ENCODE measurements around the gene EDEM2.

EDEM2 gene

GRCh38 chr20:35131934-35132333 is 15.2 kb downstream of the EDEM2 start:
- Histone ChIP-seq H3K9ac (ENCODE audit: low read depth in 1 of 2, low read length in 2 of 2) (no peak overlapping the region), H3K36me3 (ENCODE audit: control insufficient read depth in 2 of 2, insufficient read depth in 2 of 2, low read length in 2 of 2) (peaks cover 28 to 46% of the 10 kb centered on the region in 2 donors), H3K27me3 (ENCODE audit: control insufficient read depth in 2 of 2, insufficient read depth in 2 of 2, low read length in 2 of 2) (no peaks in the 10 kb centered on the region), H3K27ac (ENCODE audit: low read depth in 2 of 2, low read length in 2 of 2) (no peak overlapping the region), H3K4me1 (ENCODE audit: control insufficient read depth in 2 of 2, insufficient read depth in 2 of 2, low read length in 2 of 2) (peaks cover 0 to 2% of the 10 kb centered on the region in 2 donors), H3K4me3 (ENCODE audit: low read length in 2 of 2) (no peak overlapping the region), H3K9me3 (ENCODE audit: control insufficient read depth in 2 of 2, low read length in 2 of 2) (no peaks in the 10 kb centered on the region)

GRCh38 chr20:35129647-35130069 is 17.5 kb downstream of the EDEM2 start:
- H3K36me3 ChIP-seq (ENCODE audit: control insufficient read depth in 2 of 2, insufficient read depth in 2 of 2, low read length in 2 of 2), result peaks cover 39 to 48% of the 10 kb centered on the region in 2 donors
- no peak overlapping the region for H3K4me3 ChIP-seq (ENCODE audit: low read length in 2 of 2)
- no peak overlapping the region for H3K9ac ChIP-seq (ENCODE audit: low read depth in 1 of 2, low read length in 2 of 2)
- no peak overlapping the region for H3K27ac ChIP-seq (ENCODE audit: low read depth in 2 of 2, low read length in 2 of 2)
- H3K27me3 ChIP-seq (ENCODE audit: control insufficient read depth in 2 of 2, insufficient read depth in 2 of 2, low read length in 2 of 2), result no peaks in the 10 kb centered on the region
- no peaks in the 10 kb centered on the region for H3K9me3 ChIP-seq (ENCODE audit: control insufficient read depth in 2 of 2, low read length in 2 of 2)
- peaks cover 0 to 2% of the 10 kb centered on the region in 2 donors for H3K4me1 ChIP-seq (ENCODE audit: control insufficient read depth in 2 of 2, insufficient read depth in 2 of 2, low read length in 2 of 2)

GRCh38 chr20:35125753-35126152 is 21.4 kb downstream of the EDEM2 start:
- no peaks in the 10 kb centered on the region for H3K27me3 ChIP-seq (ENCODE audit: control insufficient read depth in 2 of 2, insufficient read depth in 2 of 2, low read length in 2 of 2)
- H3K36me3 ChIP-seq (ENCODE audit: control insufficient read depth in 2 of 2, insufficient read depth in 2 of 2, low read length in 2 of 2), result peaks cover 44 to 56% of the 10 kb centered on the region in 2 donors
- H3K27ac ChIP-seq (ENCODE audit: low read depth in 2 of 2, low read length in 2 of 2), result no peak overlapping the region
- H3K4me1 ChIP-seq (ENCODE audit: control insufficient read depth in 2 of 2, insufficient read depth in 2 of 2, low read length in 2 of 2), result peaks cover 0 to 2% of the 10 kb centered on the region in 2 donors
- H3K9ac ChIP-seq (ENCODE audit: low read depth in 1 of 2, low read length in 2 of 2), result no peak overlapping the region
- H3K9me3 ChIP-seq (ENCODE audit: control insufficient read depth in 2 of 2, low read length in 2 of 2), result no peaks in the 10 kb centered on the region
- H3K4me3 ChIP-seq (ENCODE audit: low read length in 2 of 2), result no peak overlapping the region

GRCh38 chr20:35122756-35123405 is 24.3 kb downstream of the EDEM2 start:
- Histone ChIP-seq H3K36me3 (ENCODE audit: control insufficient read depth in 2 of 2, insufficient read depth in 2 of 2, low read length in 2 of 2) (peaks cover 63 to 70% of the 10 kb centered on the region in 2 donors), H3K9me3 (ENCODE audit: control insufficient read depth in 2 of 2, low read length in 2 of 2) (no peaks in the 10 kb centered on the region), H3K4me1 (ENCODE audit: control insufficient read depth in 2 of 2, insufficient read depth in 2 of 2, low read length in 2 of 2) (no peaks in the 10 kb centered on the region), H3K4me3 (ENCODE audit: low read length in 2 of 2) (no peak overlapping the region), H3K9ac (ENCODE audit: low read depth in 1 of 2, low read length in 2 of 2) (no peak overlapping the region), H3K27ac (ENCODE audit: low read depth in 2 of 2, low read length in 2 of 2) (no peak overlapping the region), H3K27me3 (ENCODE audit: control insufficient read depth in 2 of 2, insufficient read depth in 2 of 2, low read length in 2 of 2) (no peaks in the 10 kb centered on the region)

GRCh38 chr20:35121186-35121585 is 25.9 kb downstream of the EDEM2 start:
- peaks cover 61 to 71% of the 10 kb centered on the region in 2 donors for H3K36me3 ChIP-seq (ENCODE audit: control insufficient read depth in 2 of 2, insufficient read depth in 2 of 2, low read length in 2 of 2)
- no peak overlapping the region for H3K4me3 ChIP-seq (ENCODE audit: low read length in 2 of 2)
- H3K27me3 ChIP-seq (ENCODE audit: control insufficient read depth in 2 of 2, insufficient read depth in 2 of 2, low read length in 2 of 2), result no peaks in the 10 kb centered on the region
- H3K4me1 ChIP-seq (ENCODE audit: control insufficient read depth in 2 of 2, insufficient read depth in 2 of 2, low read length in 2 of 2), result no peaks in the 10 kb centered on the region
- H3K27ac ChIP-seq (ENCODE audit: low read depth in 2 of 2, low read length in 2 of 2), result no peak overlapping the region
- H3K9me3 ChIP-seq (ENCODE audit: control insufficient read depth in 2 of 2, low read length in 2 of 2), result no peaks in the 10 kb centered on the region
- no peak overlapping the region for H3K9ac ChIP-seq (ENCODE audit: low read depth in 1 of 2, low read length in 2 of 2)

GRCh38 chr20:35120012-35120701 is 27.0 kb downstream of the EDEM2 start:
- Histone ChIP-seq H3K27me3 (ENCODE audit: control insufficient read depth in 2 of 2, insufficient read depth in 2 of 2, low read length in 2 of 2) (no peaks in the 10 kb centered on the region), H3K4me1 (ENCODE audit: control insufficient read depth in 2 of 2, insufficient read depth in 2 of 2, low read length in 2 of 2) (no peaks in the 10 kb centered on the region), H3K4me3 (ENCODE audit: low read length in 2 of 2) (no peak overlapping the region), H3K27ac (ENCODE audit: low read depth in 2 of 2, low read length in 2 of 2) (no peak overlapping the region), H3K9me3 (ENCODE audit: control insufficient read depth in 2 of 2, low read length in 2 of 2) (no peaks in the 10 kb centered on the region), H3K9ac (ENCODE audit: low read depth in 1 of 2, low read length in 2 of 2) (no peak overlapping the region), H3K36me3 (ENCODE audit: control insufficient read depth in 2 of 2, insufficient read depth in 2 of 2, low read length in 2 of 2) (peaks cover 64 to 69% of the 10 kb centered on the region in 2 donors)

- H3K27me3 ChIP-seq (ENCODE audit: control insufficient read depth in 2 of 2, insufficient read depth in 2 of 2, low read length in 2 of 2), result no peaks in the 10 kb centered on the region
- no peak overlapping the region for H3K9ac ChIP-seq (ENCODE audit: low read depth in 1 of 2, low read length in 2 of 2)
- H3K27ac ChIP-seq (ENCODE audit: low read depth in 2 of 2, low read length in 2 of 2), result no peak overlapping the region
- no peaks in the 10 kb centered on the region for H3K9me3 ChIP-seq (ENCODE audit: control insufficient read depth in 2 of 2, low read length in 2 of 2)
- no peak overlapping the region for H3K4me3 ChIP-seq (ENCODE audit: low read length in 2 of 2)
- H3K36me3 ChIP-seq (ENCODE audit: control insufficient read depth in 2 of 2, insufficient read depth in 2 of 2, low read length in 2 of 2), result peaks cover 44 to 60% of the 10 kb centered on the region in 2 donors
- H3K4me1 ChIP-seq (ENCODE audit: control insufficient read depth in 2 of 2, insufficient read depth in 2 of 2, low read length in 2 of 2), result no peaks in the 10 kb centered on the region
Measured at GRCh38 chr20:35117629-35118028, 29.5 kb downstream of the EDEM2 start.

- H3K27ac ChIP-seq (ENCODE audit: low read depth in 2 of 2, low read length in 2 of 2), result no peak overlapping the region
- no peak overlapping the region for H3K4me3 ChIP-seq (ENCODE audit: low read length in 2 of 2)
Measured at GRCh38 chr20:35117196-35117595, 29.9 kb downstream of the EDEM2 start.

GRCh38 chr20:35116258-35116657 is 30.9 kb downstream of the EDEM2 start:
- no peak overlapping the region for H3K4me3 ChIP-seq (ENCODE audit: low read length in 2 of 2)
- H3K9me3 ChIP-seq (ENCODE audit: control insufficient read depth in 2 of 2, low read length in 2 of 2), result no peaks in the 10 kb centered on the region
- H3K27me3 ChIP-seq (ENCODE audit: control insufficient read depth in 2 of 2, insufficient read depth in 2 of 2, low read length in 2 of 2), result no peaks in the 10 kb centered on the region
- H3K4me1 ChIP-seq (ENCODE audit: control insufficient read depth in 2 of 2, insufficient read depth in 2 of 2, low read length in 2 of 2), result no peaks in the 10 kb centered on the region
- H3K36me3 ChIP-seq (ENCODE audit: control insufficient read depth in 2 of 2, insufficient read depth in 2 of 2, low read length in 2 of 2), result peaks cover 35 to 50% of the 10 kb centered on the region in 2 donors
- no peak overlapping the region for H3K27ac ChIP-seq (ENCODE audit: low read depth in 2 of 2, low read length in 2 of 2)
- no peak overlapping the region for H3K9ac ChIP-seq (ENCODE audit: low read depth in 1 of 2, low read length in 2 of 2)

More at GRCh38 chr20:35117196-35117595, 29.9 kb downstream of the EDEM2 start:
- H3K9ac ChIP-seq (ENCODE audit: low read depth in 1 of 2, low read length in 2 of 2), result no peak overlapping the region
- no peaks in the 10 kb centered on the region for H3K4me1 ChIP-seq (ENCODE audit: control insufficient read depth in 2 of 2, insufficient read depth in 2 of 2, low read length in 2 of 2)
- peaks cover 42 to 58% of the 10 kb centered on the region in 2 donors for H3K36me3 ChIP-seq (ENCODE audit: control insufficient read depth in 2 of 2, insufficient read depth in 2 of 2, low read length in 2 of 2)
- H3K27me3 ChIP-seq (ENCODE audit: control insufficient read depth in 2 of 2, insufficient read depth in 2 of 2, low read length in 2 of 2), result no peaks in the 10 kb centered on the region
- H3K9me3 ChIP-seq (ENCODE audit: control insufficient read depth in 2 of 2, low read length in 2 of 2), result no peaks in the 10 kb centered on the region

GRCh38 chr20:35115606-35116005 is 31.5 kb downstream of the EDEM2 start:
- Histone ChIP-seq H3K9me3 (ENCODE audit: control insufficient read depth in 2 of 2, low read length in 2 of 2) (no peaks in the 10 kb centered on the region), H3K4me3 (ENCODE audit: low read length in 2 of 2) (no peak overlapping the region), H3K9ac (ENCODE audit: low read depth in 1 of 2, low read length in 2 of 2) (no peak overlapping the region), H3K36me3 (ENCODE audit: control insufficient read depth in 2 of 2, insufficient read depth in 2 of 2, low read length in 2 of 2) (peaks cover 33 to 44% of the 10 kb centered on the region in 2 donors), H3K27me3 (ENCODE audit: control insufficient read depth in 2 of 2, insufficient read depth in 2 of 2, low read length in 2 of 2) (no peaks in the 10 kb centered on the region), H3K27ac (ENCODE audit: low read depth in 2 of 2, low read length in 2 of 2) (no peak overlapping the region), H3K4me1 (ENCODE audit: control insufficient read depth in 2 of 2, insufficient read depth in 2 of 2, low read length in 2 of 2) (no peaks in the 10 kb centered on the region)
